ENCODE measurements around the gene RAB3GAP1. TPM values are rescaled to one million over a fixed set of nuclear protein-coding genes. Genes with fewer than 3 reads are reported as not detected.
"Not testable (repeated sequence)": the region's sequence is repeated elsewhere in the genome, so short reads cannot be mapped to it uniquely, and the experiment has no call there.

Gene RAB3GAP1
- total RNA-seq, 2 experiments from 2014 or later: 40.2 to 63.6 TPM

DNA sequence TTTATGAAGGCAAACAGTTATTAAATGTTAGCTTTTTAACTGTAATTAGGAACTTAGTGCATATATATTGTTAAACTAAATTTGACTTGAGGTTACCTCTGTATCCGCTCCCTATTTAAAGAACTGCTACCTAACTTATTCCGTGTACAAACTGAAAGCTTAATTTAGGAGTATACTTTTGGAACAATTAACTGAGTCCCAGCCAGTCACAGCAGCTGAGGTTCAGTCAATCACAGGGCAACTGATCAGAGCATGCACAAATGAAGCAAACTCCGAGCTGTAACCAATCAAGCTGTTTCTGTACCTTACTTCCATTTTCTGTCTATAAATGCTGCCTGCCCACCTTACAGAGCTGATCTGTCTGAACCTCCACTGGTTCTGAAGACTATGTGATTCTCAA, 61.2 kb downstream of the RAB3GAP1 start:
- Histone ChIP-seq H3K4me2 (ENCODE audit: low read length) (no peak overlapping the region), H3K9me3 (ENCODE audit: low read length) (no peaks in the 10 kb centered on the region), H2AFZ (ENCODE audit: low read length) (no peak overlapping the region), H3K36me3 (ENCODE audit: insufficient read depth, low read length) (peaks cover 35% of the 10 kb centered on the region), H3K4me3 (ENCODE audit: low read depth, low read length, poor library complexity, severe bottlenecking) (no peak overlapping the region), H3K4me1 (ENCODE audit: insufficient read depth, low read length, poor library complexity, severe bottlenecking) (no peaks in the 10 kb centered on the region), H3K9me2 (ENCODE audit: insufficient read depth, low read length) (no peaks in the 10 kb centered on the region), H3K79me2 (ENCODE audit: insufficient read depth, low read depth, low read length) (no peaks in the 10 kb centered on the region), H4K20me1 (ENCODE audit: insufficient read depth, low read length) (no peaks in the 10 kb centered on the region), H3K27ac (ENCODE audit: low read depth, low read length, poor library complexity, severe bottlenecking) (no peak overlapping the region)
- POLR2A ChIA-PET: no interaction called here
- no peak for TF ChIP-seq CTCF (conservative IDR thresholded peaks at IDR 0.05; ENCODE audit: low read length)
- no peak for TF ChIP-seq EZH2phosphoT487 (IDR thresholded peaks at IDR 0.05; ENCODE audit: borderline replicate concordance, low read depth, low read length)
- no TSS peak for BruUV-seq (replicated peaks)
- CTCF ChIA-PET (ENCODE audit: unreplicated experiment): interaction anchor here (0.6 kb wide), 1 partner anchor 34 kb away, joined by 3 read pairs; no protein-coding TSS in a partner anchor
- DNase-seq (ENCODE audit: low spot score): no peak
- intact Hi-C loops (cut with micrococcal nuclease; ENCODE audit: unreplicated experiment): no loop called here

DNA sequence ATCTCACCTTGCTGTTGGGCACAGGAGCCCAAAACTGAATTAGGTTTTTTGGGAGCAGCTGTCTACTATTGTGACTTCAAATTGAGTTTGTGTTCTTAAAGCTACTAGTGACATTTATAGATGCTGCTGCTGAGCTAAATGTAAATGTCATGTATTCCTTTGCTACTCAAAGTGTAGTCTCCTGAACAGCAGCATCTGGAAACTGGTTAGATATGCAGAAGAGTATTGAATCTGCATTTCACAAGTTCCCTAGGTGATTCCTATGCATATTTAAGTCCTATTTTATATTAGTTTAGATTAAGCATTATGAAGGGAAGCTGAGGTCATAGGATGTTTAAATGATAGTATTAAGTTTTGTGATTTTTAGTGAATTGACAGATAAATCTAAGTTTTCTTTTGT, 67.5 kb downstream of the RAB3GAP1 start:
- no peaks in the 10 kb centered on the region for H3K79me2 ChIP-seq (ENCODE audit: insufficient read depth, low read depth, low read length)
- BruUV-seq (replicated peaks): no TSS peak
- no peak overlapping the region for H3K4me2 ChIP-seq (ENCODE audit: low read length)
- no peak for DNase-seq (ENCODE audit: low spot score)
- TF ChIP-seq EZH2phosphoT487 (IDR thresholded peaks at IDR 0.05; ENCODE audit: borderline replicate concordance, low read depth, low read length) (no peak), CTCF (conservative IDR thresholded peaks at IDR 0.05; ENCODE audit: low read length) (no peak)
- ChIA-PET CTCF (ENCODE audit: unreplicated experiment) (no interaction called here), POLR2A (interaction anchor here (1.3 kb wide), 1 partner anchor 33 kb away, joined by 3 read pairs; no protein-coding TSS in a partner anchor)
- H3K4me1 ChIP-seq (ENCODE audit: insufficient read depth, low read length, poor library complexity, severe bottlenecking): no peaks in the 10 kb centered on the region
- no peaks in the 10 kb centered on the region for H3K9me3 ChIP-seq (ENCODE audit: low read length)
- no peak overlapping the region for H3K27ac ChIP-seq (ENCODE audit: low read depth, low read length, poor library complexity, severe bottlenecking)
- intact Hi-C loops (cut with micrococcal nuclease; ENCODE audit: unreplicated experiment): no loop called here
- no peaks in the 10 kb centered on the region for H3K9me2 ChIP-seq (ENCODE audit: insufficient read depth, low read length)
- H3K4me3 ChIP-seq (ENCODE audit: low read depth, low read length, poor library complexity, severe bottlenecking): no peak overlapping the region
- no peaks in the 10 kb centered on the region for H4K20me1 ChIP-seq (ENCODE audit: insufficient read depth, low read length)
- H3K36me3 ChIP-seq (ENCODE audit: insufficient read depth, low read length): peaks cover 14% of the 10 kb centered on the region; the same call in 1 of the 2 replicates
- no peak overlapping the region for H2AFZ ChIP-seq (ENCODE audit: low read length)

DNA sequence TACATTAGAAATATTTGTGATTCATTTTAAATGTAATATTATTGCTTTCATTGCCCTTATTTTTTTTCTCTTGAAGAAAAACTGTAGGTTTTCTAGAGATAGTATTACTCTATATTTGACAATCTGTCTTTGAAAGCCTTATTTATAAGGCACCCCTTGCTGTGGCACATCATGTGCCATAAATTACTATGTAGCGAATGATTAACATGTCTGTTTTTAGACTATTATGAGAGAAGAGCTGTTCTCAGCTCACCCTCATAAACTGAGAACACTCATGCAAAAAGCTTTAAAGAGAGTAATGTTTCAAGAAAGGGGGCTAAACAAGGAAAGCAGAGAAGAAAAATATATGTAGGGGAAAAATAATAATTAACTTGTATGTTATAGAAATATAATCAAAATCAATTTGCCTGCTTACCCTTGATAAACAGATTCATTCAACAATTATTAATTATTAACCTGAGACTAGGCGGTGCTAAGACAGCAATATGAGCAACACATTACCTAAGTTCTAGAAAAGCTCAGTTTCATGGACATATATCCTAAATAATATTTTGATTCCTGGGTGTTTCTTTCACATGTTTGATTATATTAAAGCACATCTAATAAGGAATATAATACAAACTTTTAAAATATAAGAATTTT, 69.0 kb downstream of the RAB3GAP1 start:
- intact Hi-C loops (cut with micrococcal nuclease; ENCODE audit: unreplicated experiment): no loop called here
- POLR2A ChIA-PET: interaction anchor here (0.6 to 1.3 kb wide), 3 partner anchors 10 to 245 kb away, joined by 3 to 4 read pairs (median 3); no protein-coding TSS in a partner anchor
- no peak overlapping the region for H2AFZ ChIP-seq (ENCODE audit: low read length)

GRCh38 chr2:135121658-135122039, 69.6 kb downstream of the RAB3GAP1 start:
- CTCF ChIA-PET (ENCODE audit: unreplicated experiment); H3K4me2 ChIP-seq (ENCODE audit: low read length); DNase-seq (ENCODE audit: low spot score); H4K20me1 ChIP-seq (ENCODE audit: insufficient read depth, low read length); H3K9me3 ChIP-seq (ENCODE audit: low read length); H3K4me1 ChIP-seq (ENCODE audit: insufficient read depth, low read length, poor library complexity, severe bottlenecking); intact Hi-C loops (cut with micrococcal nuclease; ENCODE audit: unreplicated experiment); BruUV-seq (replicated peaks); H3K79me2 ChIP-seq (ENCODE audit: insufficient read depth, low read depth, low read length); H2AFZ ChIP-seq (ENCODE audit: low read length); H3K4me3 ChIP-seq (ENCODE audit: low read depth, low read length, poor library complexity, severe bottlenecking); H3K27ac ChIP-seq (ENCODE audit: low read depth, low read length, poor library complexity, severe bottlenecking); H3K9me2 ChIP-seq (ENCODE audit: insufficient read depth, low read length): not testable (repeated sequence)
- POLR2A ChIA-PET: interaction anchor here (1.0 kb wide), 1 partner anchor 10 kb away, joined by 4 read pairs; no protein-coding TSS in a partner anchor
- H3K36me3 ChIP-seq (ENCODE audit: insufficient read depth, low read length): peaks cover 20% of the 10 kb centered on the region

More for the DNA sequence above, 69.0 kb downstream of the RAB3GAP1 start:
- peaks cover 15% of the 10 kb centered on the region for H3K36me3 ChIP-seq (ENCODE audit: insufficient read depth, low read length)
- H3K4me1 ChIP-seq (ENCODE audit: insufficient read depth, low read length, poor library complexity, severe bottlenecking): no peaks in the 10 kb centered on the region
- BruUV-seq (replicated peaks): no TSS peak
- no peak overlapping the region for H3K4me3 ChIP-seq (ENCODE audit: low read depth, low read length, poor library complexity, severe bottlenecking)
- no peak overlapping the region for H3K4me2 ChIP-seq (ENCODE audit: low read length)
- CTCF ChIA-PET (ENCODE audit: unreplicated experiment): no interaction called here
- TF ChIP-seq EZH2phosphoT487 (IDR thresholded peaks at IDR 0.05; ENCODE audit: borderline replicate concordance, low read depth, low read length) (no peak), CTCF (conservative IDR thresholded peaks at IDR 0.05; ENCODE audit: low read length) (no peak)
- H3K9me3 ChIP-seq (ENCODE audit: low read length): no peaks in the 10 kb centered on the region
- no peaks in the 10 kb centered on the region for H3K79me2 ChIP-seq (ENCODE audit: insufficient read depth, low read depth, low read length)
- no peak for DNase-seq (ENCODE audit: low spot score)
- no peaks in the 10 kb centered on the region for H3K9me2 ChIP-seq (ENCODE audit: insufficient read depth, low read length)
- no peaks in the 10 kb centered on the region for H4K20me1 ChIP-seq (ENCODE audit: insufficient read depth, low read length)
- H3K27ac ChIP-seq (ENCODE audit: low read depth, low read length, poor library complexity, severe bottlenecking): no peak overlapping the region
